ENCODE measurements around the gene ABHD17A.

DNA sequence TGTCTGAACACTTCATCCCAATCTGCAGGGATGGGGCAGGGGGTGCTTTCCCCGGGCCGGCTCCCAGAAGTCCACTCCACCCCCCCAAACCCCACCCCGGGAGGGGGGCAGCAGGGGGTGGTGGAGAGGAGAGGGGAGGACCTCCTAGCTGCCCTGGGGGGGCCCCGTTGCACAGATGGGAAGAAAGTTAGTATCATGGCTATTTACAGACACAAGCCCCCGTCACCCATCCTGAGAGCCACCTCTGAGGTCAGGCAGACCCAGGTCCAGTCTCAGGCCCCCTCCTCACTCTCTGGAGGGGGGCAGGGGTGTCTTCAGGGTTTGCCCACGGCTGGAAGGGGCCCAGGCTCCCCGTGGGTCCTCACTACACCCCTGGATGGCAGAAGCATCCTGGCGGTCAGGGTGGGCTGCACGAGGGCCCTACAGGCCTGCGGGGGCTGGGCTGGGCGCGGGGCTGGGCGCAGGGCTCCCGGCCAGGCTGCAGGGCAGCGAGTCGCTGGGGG lies 31.2 kb downstream of the ABHD17A start:
- TF ChIP-seq, protein P1, sequence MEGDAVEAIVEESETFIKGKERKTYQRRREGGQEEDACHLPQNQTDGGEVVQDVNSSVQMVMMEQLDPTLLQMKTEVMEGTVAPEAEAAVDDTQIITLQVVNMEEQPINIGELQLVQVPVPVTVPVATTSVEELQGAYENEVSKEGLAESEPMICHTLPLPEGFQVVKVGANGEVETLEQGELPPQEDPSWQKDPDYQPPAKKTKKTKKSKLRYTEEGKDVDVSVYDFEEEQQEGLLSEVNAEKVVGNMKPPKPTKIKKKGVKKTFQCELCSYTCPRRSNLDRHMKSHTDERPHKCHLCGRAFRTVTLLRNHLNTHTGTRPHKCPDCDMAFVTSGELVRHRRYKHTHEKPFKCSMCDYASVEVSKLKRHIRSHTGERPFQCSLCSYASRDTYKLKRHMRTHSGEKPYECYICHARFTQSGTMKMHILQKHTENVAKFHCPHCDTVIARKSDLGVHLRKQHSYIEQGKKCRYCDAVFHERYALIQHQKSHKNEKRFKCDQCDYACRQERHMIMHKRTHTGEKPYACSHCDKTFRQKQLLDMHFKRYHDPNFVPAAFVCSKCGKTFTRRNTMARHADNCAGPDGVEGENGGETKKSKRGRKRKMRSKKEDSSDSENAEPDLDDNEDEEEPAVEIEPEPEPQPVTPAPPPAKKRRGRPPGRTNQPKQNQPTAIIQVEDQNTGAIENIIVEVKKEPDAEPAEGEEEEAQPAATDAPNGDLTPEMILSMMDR (IDR thresholded peaks at IDR 0.05), result no peak
- TF ChIP-seq POLR2A (IDR thresholded peaks at IDR 0.05), result no peak
